HG03457 (cell line): ENCODE data around the gene HAPLN2.
"Not testable (repeated sequence)": the region's sequence is repeated elsewhere in the genome, so short reads cannot be mapped to it uniquely, and the experiment has no call there.

Experiments used
- ATAC-seq: cut with Tn5 transposase; IDR thresholded peaks from one replicate; pipeline ENCODE4 v1.9.1; 2021; ENCODE audit warnings: moderate number of reproducible peaks; ENCODE audit not compliant: unreplicated experiment

HAPLN2 gene

DNA sequence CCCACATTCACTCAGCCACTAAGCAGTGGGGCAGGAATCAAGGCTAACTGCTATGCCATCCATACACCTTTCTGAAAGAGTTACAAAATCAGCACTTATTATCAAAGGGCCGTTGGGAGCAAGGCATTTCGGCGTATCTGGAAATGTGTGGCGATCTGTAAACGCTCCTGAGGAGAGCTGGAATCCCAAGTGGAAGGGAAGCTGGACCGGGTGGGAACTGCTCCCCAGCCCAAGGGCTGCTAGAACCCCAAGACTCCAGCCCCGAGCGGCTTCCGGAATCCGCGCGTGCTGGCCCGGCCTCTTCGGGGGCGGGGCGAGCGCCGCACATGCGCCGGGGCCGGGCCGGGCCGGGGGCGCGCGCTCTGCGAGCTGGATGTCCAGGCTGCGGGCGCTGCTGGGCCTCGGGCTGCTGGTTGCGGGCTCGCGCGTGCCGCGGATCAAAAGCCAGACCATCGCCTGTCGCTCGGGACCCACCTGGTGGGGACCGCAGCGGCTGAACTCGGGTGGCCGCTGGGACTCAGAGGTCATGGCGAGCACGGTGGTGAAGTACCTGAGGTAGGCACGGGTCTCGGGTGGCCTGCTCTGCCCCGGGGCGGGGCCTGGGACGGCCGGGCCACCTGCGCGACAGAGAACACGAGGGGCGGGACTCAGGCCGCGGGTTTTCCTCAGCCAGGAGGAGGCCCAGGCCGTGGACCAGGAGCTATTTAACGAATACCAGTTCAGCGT lies 27.6 kb upstream of the HAPLN2 start, which contains the start of gene NAXE:
Gene NAXE, plus strand, starts transcription at position 345 of the 726 bp plus-strand sequence. Its CDS starts 29 bp downstream, at position 374.
- no peak for ATAC-seq

DNA sequence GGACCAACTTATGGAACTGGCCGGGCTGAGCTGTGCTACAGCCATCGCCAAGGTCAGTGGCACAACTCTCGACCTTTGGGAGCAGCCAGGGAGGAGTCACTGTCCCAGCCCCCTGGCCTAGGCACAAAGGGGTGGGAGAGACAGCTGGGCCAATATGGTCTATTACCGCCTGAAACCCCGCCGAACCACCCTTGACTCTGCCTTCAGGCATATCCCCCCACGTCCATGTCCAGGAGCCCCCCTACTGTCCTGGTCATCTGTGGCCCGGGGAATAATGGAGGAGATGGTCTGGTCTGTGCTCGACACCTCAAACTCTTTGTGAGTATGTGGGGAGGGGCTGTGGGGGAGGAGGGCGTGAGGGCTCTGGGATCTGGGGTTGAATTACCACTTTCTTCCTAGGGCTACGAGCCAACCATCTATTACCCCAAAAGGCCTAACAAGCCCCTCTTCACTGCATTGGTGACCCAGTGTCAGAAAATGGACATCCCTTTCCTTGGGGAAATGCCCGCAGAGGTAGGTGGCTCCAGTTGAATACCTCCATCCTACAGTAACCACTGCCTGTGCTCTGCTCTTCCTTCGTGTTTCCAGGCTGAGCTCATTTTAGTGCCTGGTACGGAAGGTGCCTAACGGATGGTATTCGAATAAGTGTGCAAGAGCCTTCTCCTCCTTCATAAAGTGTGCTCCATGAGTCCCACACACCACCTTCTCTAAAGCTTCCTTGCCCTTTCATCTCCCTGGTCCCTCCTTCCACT lies 26.9 kb upstream of the HAPLN2 start:
- no peak for ATAC-seq

GRCh38 chr1:156592910-156593660 lies 26.1 kb upstream of the HAPLN2 start:
- no peak for ATAC-seq

DNA sequence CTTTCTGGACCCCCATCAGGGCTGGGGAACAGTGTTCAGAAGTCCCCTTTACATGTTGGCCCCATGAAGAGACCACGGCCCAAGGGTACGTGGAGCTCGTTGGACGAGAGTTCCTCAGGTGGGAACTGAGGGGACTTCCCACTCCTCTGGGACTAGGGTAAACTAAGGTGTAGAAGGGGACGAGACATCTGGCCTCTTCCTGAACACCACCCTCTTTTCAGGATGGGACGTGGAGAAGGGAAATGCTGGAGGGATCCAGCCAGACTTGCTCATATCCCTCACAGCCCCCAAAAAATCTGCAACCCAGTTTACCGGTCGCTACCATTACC lies 25.6 kb upstream of the HAPLN2 start:
- no peak for ATAC-seq

GRCh38 chr1:156594190-156594589 lies 25.0 kb upstream of the HAPLN2 start:
- no peak for ATAC-seq

- no peak for ATAC-seq
Measured at GRCh38 chr1:156595016-156595415, 24.2 kb upstream of the HAPLN2 start.

- ATAC-seq: no peak
Measured at GRCh38 chr1:156596426-156596825, 22.8 kb upstream of the HAPLN2 start.

- no peak for ATAC-seq
Measured at GRCh38 chr1:156598125-156598524, 21.1 kb upstream of the HAPLN2 start.

DNA sequence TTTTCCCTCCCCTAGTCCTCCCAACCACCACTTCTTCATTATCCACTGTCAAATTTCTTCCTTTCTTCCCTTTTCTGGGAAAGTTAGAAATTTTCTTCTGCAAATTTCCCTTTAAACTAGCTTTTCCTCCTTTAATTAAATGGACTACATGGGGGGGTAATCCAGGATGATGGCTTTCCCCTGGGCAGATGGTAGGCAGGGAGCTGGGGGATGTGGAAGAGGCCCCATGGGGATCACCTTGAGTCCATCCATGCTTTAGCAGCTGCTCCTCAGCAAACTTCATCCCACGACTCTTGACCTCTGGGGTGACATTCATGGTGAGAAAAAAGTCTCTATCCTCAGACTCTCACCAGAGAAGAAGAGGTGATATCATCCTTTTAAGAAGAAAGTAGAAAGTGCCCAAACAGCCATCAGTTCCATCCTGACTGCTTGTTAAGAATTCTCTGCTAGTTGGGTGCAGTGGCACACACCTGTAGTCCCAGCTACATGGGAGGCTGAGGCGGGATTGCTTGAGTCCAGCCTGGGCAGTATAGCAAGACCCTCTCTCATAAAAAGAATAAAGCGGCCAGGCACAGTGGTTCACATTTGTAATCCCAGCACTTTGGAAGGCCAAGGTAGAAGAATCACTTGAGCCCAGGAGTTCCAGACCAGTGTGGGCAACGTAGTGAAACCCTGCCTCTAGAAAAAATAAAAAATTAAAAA lies 20.3 kb upstream of the HAPLN2 start:
- no peak for ATAC-seq

GRCh38 chr1:156599811-156600210 lies 19.4 kb upstream of the HAPLN2 start:
- no peak for ATAC-seq

GRCh38 chr1:156600733-156601121 lies 18.5 kb upstream of the HAPLN2 start:
- ATAC-seq: no peak

DNA sequence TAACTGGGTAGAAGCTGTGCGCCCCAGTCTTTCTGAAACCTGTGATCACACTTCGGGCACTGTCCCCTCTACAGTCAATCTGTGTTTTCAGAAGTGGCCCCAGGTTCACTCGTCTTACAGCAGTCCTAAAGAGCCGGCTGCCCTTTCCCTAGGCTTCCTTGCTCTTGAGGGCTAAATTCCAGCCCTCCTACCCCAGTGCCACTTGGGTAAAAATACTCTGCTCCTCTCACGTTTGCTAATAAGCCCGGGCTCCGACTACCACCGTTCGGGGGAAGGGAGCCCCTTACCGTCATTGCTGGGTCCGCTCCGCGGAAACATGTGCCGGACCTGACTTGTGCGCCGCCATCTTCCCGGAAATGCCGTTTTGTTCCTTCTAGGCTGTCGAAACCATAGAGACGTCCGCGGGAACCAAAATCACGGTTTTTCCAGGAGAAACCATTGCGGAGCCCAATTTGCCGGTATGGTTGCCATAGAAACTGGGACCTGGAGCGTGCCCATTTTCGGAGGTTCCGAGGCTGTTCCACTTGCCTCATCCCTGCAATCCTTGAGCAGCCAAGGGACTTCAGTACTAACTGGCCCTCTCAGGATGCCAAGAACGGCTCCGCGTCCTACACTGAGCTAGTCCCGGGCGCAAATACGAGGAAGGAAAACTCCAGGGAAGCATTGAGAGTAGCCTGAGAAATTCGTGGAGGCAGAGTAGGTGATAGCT lies 17.9 kb upstream of the HAPLN2 start, which contains the start of gene GPATCH4:
Gene GPATCH4, minus strand, starts transcription at position 358 of the 709 bp plus-strand sequence.
- no peak for ATAC-seq

DNA sequence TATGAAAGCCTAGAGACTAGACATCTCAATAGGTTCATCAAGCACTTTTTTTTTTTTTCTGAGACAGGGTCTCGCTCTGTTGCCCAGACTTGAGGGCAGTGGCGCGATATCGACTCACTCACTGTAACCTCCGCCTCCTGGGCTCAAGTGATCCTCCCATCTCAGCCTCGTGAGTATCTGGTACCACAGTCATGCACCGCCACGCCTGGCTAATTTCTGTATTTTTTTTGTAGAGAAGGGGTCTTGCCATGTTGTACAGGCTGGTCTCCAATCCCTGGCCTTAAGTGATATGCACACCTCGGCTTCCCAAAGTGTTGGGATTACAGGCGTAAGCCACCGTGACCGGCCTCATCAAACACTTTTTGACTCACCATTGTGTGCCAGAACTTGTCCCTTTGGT lies 17.3 kb upstream of the HAPLN2 start:
- no peak for ATAC-seq

DNA sequence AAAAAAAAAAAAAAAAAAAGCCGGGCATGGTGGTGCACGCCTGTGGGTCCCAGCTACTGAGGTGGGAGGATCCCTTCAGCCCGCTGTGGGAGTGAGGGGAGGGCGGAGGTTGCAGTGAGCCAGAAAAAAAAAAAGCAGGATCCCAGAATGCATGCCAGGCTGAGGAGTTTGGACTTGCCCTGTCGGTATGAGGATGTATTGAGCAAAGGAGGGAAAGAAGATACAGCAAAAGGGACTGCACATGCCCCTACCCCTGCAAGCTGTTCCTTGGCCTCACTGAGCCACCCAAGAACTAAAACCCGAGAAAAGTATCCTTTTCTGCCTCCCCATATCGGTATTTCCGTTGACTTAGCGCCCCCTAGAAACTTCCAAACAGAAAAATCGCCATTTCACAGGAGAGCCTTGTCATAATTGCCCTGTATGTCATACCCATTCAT lies 16.6 kb upstream of the HAPLN2 start:
- ATAC-seq: no peak

DNA sequence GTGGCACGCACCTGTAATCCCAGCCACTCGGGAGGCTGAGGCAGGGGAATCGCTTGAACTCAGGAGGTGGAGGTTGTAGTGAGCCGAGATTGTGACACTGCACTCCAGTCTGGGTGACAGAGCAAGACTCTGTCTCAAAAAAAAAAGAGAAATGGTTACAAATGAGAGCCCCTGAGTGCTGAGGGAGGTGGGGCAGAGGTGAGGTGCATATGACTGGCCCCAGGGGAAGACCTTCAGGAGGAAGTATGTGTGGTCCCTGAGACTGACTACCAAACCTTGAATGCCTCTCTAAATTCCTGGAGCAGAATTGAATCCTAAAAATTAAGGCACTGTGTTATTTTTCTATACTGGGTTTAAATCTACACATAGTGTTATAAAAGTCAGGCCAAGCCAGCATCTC lies 11.9 kb upstream of the HAPLN2 start:
- ATAC-seq: not testable (repeated sequence)

GRCh38 chr1:156608036-156608674 lies 11.1 kb upstream of the HAPLN2 start:
- ATAC-seq: no peak

- no peak for ATAC-seq
Measured at GRCh38 chr1:156608981-156609380, 10.2 kb upstream of the HAPLN2 start.

GRCh38 chr1:156610072-156610471 lies 9.1 kb upstream of the HAPLN2 start:
- ATAC-seq: not testable (repeated sequence)

DNA sequence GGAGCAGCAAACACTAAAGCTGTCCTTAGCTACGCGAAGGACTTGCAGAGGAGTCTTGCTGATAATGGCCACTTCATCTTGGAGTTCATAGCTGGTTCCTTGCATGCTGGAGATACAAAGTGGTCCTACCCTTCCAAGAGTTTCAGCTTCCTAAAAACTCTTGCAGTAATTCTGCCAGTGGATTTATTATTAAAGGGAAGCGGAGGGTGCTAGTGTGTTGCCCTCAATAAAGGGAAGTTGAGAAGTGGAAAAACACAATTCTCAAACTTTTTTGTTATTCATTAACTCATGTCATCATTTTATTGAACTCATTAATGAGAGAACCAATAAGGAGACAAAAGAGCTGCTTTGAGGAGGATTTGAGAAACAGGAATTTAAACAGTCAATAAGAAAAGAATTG lies 6.5 kb upstream of the HAPLN2 start:
- ATAC-seq: no peak

- ATAC-seq: no peak
Measured at GRCh38 chr1:156615946-156616345, 3.3 kb upstream of the HAPLN2 start.
